Lung (tissue), 12 donors: Measurements from ENCODE around the gene CD200R1. TPM values are rescaled to one million over a fixed set of nuclear protein-coding genes. Genes with fewer than 3 reads are reported as not detected.

Experiments
- ATAC-seq: fragments of 200-7000 bp; cut with Tn5 transposase; one replicate; pipeline ENCODE4 v1.9.1; 2020; ENCODE audit warnings: moderate number of reproducible peaks; ENCODE audit not compliant: insufficient read depth, low FRiP score
- DNase-seq, 3 donors: peaks; one replicate each; pipeline ENCODE4 v3.0.0-alpha.2; 2013 to 2017
- H3K27ac ChIP-seq, 2 donors: one replicate each; pipeline ENCODE4 v1.5.1; 2013; ENCODE audit warnings: mild to moderate bottlenecking in 2 of 2, moderate library complexity in 2 of 2, control low read depth in 1 of 2, inconsistent platforms in 1 of 2, low read depth in 1 of 2, low read length in 1 of 2
- H3K27me3 ChIP-seq, 3 donors: one replicate each; pipeline ENCODE4 v1.5.1; 2013; ENCODE audit warnings: low read length in 2 of 3; ENCODE audit not compliant: control insufficient read depth in 3 of 3, insufficient read depth in 3 of 3
- H3K36me3 ChIP-seq, 4 donors: one replicate each; pipeline ENCODE4 v1.5.1; 2013; ENCODE audit warnings: low read length in 4 of 4, mild to moderate bottlenecking in 1 of 4, moderate library complexity in 1 of 4; ENCODE audit not compliant: control insufficient read depth in 4 of 4, insufficient read depth in 4 of 4
- H3K4me1 ChIP-seq, 5 donors: one replicate each; pipeline ENCODE4 v1.5.1; 2013; ENCODE audit warnings: low read length in 5 of 5, mild to moderate bottlenecking in 2 of 5, moderate library complexity in 1 of 5; ENCODE audit not compliant: control insufficient read depth in 5 of 5, insufficient read depth in 5 of 5
- H3K4me3 ChIP-seq: one replicate; pipeline ENCODE4 v1.5.1; 2013; ENCODE audit warnings: mild to moderate bottlenecking, control low read depth, moderate library complexity
- H3K9ac ChIP-seq, 2 donors: one replicate each; pipeline ENCODE4 v1.5.1; 2013; ENCODE audit warnings: low read length in 2 of 2, control low read depth in 1 of 2; ENCODE audit not compliant: insufficient read depth in 1 of 2
- H3K9me3 ChIP-seq, 4 donors: one replicate each; pipeline ENCODE4 v1.5.1; 2013; ENCODE audit warnings: low read length in 3 of 4, mild to moderate bottlenecking in 1 of 4, moderate library complexity in 1 of 4; ENCODE audit not compliant: control insufficient read depth in 4 of 4, insufficient read depth in 3 of 4
- WGBS, 2 donors: extraction: QIAGEN DNeasy Blood & Tissue Kit; methylation state at CpG; one replicate each; pipeline ENCODE4 v1.1.7; 2013; 5-methylcytosine and 5-hydroxymethylcytosine counted together
- polyA plus RNA-seq, 2 donors: library from polyadenylated mRNA; stranded (reverse); fragments of 200-250 nt; gene quantifications; one replicate each; pipeline ENCODE4 v1.2.1, GENCODE V29; 2013
- total RNA-seq, 2 donors: library from RNA; depleted of rRNA in 1 of 2; stranded (reverse); fragments of >200 nt in 1 of 2; gene quantifications; one replicate each; pipeline ENCODE4 v1.2.1, GENCODE V29; 2014 to 2021
- TF ChIP-seq, protein P1 (sequence below): IDR thresholded peaks from 2 replicates; pipeline ENCODE4 v1.5.1; 2012; ENCODE audit warnings: mild to moderate bottlenecking; ENCODE audit errors: control extremely low read depth, extremely low read depth
- donor health status: control.
- donor health status: control.
- donor health status: Bipolar disorder and iron deficiency.
- donor health status: healthy.
- donor health status: DM: yes; HTN: yes; CAD: no.

CD200R1 gene
- total and polyA plus RNA-seq, 4 donors = 0.22 to 2.2 (median 0.58) TPM

DNA sequence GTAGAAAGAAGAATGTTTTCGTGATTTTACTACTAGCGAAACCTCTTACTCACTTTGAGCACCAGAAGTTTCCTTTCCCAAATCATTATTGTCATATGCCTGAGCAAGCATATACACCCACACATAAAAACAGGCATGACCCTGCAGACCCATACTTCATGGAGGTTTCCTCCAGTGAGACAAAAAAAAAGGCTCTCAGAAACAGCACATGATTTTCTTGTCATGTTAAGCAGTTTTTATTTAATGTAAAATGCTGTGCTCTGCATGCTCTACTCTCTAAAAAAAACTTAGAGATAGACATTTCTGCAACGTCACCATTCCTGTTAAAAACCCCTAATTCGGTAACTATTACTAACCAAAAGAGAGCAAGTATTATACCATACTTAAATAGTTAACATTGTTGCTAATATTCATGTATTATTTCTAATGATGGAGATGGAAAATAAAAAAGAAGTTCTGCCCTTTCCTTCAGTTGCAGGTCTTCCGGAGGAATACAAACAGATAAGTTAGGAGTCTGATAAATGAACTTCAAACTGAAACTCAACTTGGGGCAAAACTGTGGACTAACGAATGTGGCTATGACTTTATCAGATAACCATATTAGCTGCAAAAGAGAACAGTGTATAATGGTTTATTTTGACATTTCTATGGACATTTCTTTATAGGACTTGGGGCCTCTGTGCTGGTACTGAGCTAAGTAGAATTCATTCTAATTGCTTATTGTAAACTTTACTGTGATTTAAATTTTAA, 15.9 kb downstream of the CD200R1 start:
- WGBS, 2 donors = 38 to 44% methylated on average over 6 of the region's 6 CpGs
- TF ChIP-seq, protein P1, sequence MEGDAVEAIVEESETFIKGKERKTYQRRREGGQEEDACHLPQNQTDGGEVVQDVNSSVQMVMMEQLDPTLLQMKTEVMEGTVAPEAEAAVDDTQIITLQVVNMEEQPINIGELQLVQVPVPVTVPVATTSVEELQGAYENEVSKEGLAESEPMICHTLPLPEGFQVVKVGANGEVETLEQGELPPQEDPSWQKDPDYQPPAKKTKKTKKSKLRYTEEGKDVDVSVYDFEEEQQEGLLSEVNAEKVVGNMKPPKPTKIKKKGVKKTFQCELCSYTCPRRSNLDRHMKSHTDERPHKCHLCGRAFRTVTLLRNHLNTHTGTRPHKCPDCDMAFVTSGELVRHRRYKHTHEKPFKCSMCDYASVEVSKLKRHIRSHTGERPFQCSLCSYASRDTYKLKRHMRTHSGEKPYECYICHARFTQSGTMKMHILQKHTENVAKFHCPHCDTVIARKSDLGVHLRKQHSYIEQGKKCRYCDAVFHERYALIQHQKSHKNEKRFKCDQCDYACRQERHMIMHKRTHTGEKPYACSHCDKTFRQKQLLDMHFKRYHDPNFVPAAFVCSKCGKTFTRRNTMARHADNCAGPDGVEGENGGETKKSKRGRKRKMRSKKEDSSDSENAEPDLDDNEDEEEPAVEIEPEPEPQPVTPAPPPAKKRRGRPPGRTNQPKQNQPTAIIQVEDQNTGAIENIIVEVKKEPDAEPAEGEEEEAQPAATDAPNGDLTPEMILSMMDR = no peak
- H3K4me1 ChIP-seq = no peaks in the 10 kb centered on the region
- H3K27ac ChIP-seq = no peak overlapping the region
- DNase-seq = no peak
- no peak overlapping the region for H3K9ac ChIP-seq
- H3K4me3 ChIP-seq = no peak overlapping the region
- H3K36me3 ChIP-seq = no peaks in the 10 kb centered on the region
- no peak for ATAC-seq
- H3K27me3 ChIP-seq = no peaks in the 10 kb centered on the region
- peaks cover 0 to 8% (median 3%) of the 10 kb centered on the region in 4 donors for H3K9me3 ChIP-seq

DNA sequence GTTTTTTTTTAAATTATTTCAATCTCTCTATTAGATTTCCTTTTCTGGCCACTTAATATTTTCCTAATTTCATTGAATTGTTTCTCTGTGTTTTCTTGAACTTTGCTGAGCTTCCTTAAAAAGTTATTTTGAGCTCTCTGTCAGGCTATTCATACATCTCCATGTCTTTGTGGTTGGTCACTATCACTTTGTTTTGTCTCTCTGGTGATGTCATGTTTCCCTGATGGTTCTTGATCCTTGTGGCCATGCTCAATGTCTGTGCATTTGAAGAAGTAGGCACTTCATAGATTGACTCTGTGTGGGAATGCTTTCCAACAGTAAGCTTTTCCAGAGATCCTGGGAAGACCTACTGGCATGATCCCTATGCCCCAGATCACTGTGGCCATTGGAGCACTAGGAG, 18.6 kb downstream of the CD200R1 start:
- Histone ChIP-seq H3K9ac (no peak overlapping the region), H3K9me3 (peaks cover 0 to 4% (median 1%) of the 10 kb centered on the region in 4 donors), H3K4me3 (no peak overlapping the region), H3K27me3 (no peaks in the 10 kb centered on the region), H3K27ac (no peak overlapping the region), H3K4me1 (no peaks in the 10 kb centered on the region), H3K36me3 (no peaks in the 10 kb centered on the region)
- TF ChIP-seq, protein P1 = no peak
- DNase-seq = no peak
- ATAC-seq = no peak

DNA sequence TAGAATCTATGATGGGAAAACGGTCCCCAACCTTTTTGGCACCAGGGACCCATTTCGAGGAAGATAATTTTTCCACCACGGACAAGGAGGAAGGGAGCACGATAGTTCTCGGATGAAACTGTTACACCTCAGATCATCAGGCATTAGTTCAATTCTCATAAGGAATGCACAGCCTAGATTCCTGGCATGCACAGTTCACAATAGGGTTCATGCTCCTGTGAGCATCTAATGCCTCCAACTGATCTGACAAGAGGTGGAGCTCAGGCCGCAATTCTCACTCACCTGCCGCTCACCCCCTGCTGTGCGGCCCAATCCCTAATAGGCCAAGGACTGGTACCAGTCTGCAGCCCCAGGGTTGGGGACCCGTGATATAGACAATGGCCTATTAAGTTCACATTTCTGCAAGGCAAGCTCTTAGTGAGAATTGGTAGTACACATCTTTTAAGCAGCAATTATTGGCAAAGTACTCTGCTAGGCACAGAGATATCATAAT, 26.5 kb downstream of the CD200R1 start:
- ATAC-seq = no peak
- H3K4me3 ChIP-seq = no peak overlapping the region
- TF ChIP-seq, protein P1 = no peak

More for the DNA sequence above, 26.5 kb downstream of the CD200R1 start:
- no peak overlapping the region for H3K27ac ChIP-seq
- DNase-seq = no peak
- WGBS, 2 donors = 85 to 94% methylated on average over 9 of the region's 9 CpGs
- H3K4me1 ChIP-seq = no peaks in the 10 kb centered on the region
- no peaks in the 10 kb centered on the region for H3K9me3 ChIP-seq
- H3K9ac ChIP-seq = no peak overlapping the region
- H3K36me3 ChIP-seq = no peaks in the 10 kb centered on the region
- peaks cover 0 to 4% (median 0%) of the 10 kb centered on the region in 3 donors for H3K27me3 ChIP-seq
